Neuronal stem cell (in vitro differentiated cells): ENCODE data around the gene TRMT61A.

Experiments
- DNase-seq: peaks from one replicate; pipeline ENCODE4 v3.0.0-alpha.2; 2013; ENCODE audit warnings: low spot score
- H2AFZ ChIP-seq: one replicate; pipeline ENCODE4 v1.6.1; 2013; ENCODE audit warnings: mild to moderate bottlenecking, low read length, inconsistent platforms
- H2AK5ac ChIP-seq: 2 replicates; pipeline ENCODE4 v1.6.1; 2013; ENCODE audit warnings: low read depth, mild to moderate bottlenecking, inconsistent platforms, low read length, moderate library complexity, mixed read lengths
- H2BK120ac ChIP-seq: 2 replicates; pipeline ENCODE4 v1.6.1; 2013; ENCODE audit warnings: low read depth, mild to moderate bottlenecking, inconsistent platforms, low read length, moderate library complexity, mixed read lengths
- H2BK12ac ChIP-seq: one replicate; pipeline ENCODE4 v1.6.1; 2013; ENCODE audit warnings: low read length, inconsistent platforms
- H2BK15ac ChIP-seq: 2 replicates; pipeline ENCODE4 v1.6.1; 2013; ENCODE audit warnings: mild to moderate bottlenecking, low read length, inconsistent platforms, mixed read lengths
- H2BK5ac ChIP-seq: one replicate; pipeline ENCODE4 v1.6.1; 2013; ENCODE audit warnings: inconsistent platforms, mild to moderate bottlenecking, low read length, moderate library complexity
- H3K14ac ChIP-seq: one replicate; pipeline ENCODE4 v1.6.1; 2013; ENCODE audit warnings: low read length, inconsistent platforms
- H3K18ac ChIP-seq: 2 replicates; pipeline ENCODE4 v1.6.1; 2013; ENCODE audit warnings: low read length, inconsistent platforms
- H3K23ac ChIP-seq: 2 replicates; pipeline ENCODE4 v1.6.1; 2013; ENCODE audit warnings: low read depth, mild to moderate bottlenecking, mixed read lengths, low read length, inconsistent platforms; ENCODE audit not compliant: poor library complexity
- H3K27ac ChIP-seq: replicated peaks from 3 replicates; pipeline ENCODE4 v1.5.1; 2013; ENCODE audit warnings: low read length, inconsistent platforms
- H3K27me3 ChIP-seq, 3 experiments: 2 replicates each; pipeline ENCODE4 v1.6.1; 2013; ENCODE audit warnings: low read length in 3 of 3, mild to moderate bottlenecking in 2 of 3, inconsistent platforms in 1 of 3, low read depth in 1 of 3, mixed read lengths in 1 of 3, moderate library complexity in 1 of 3; ENCODE audit not compliant: control insufficient read depth in 3 of 3, insufficient read depth in 3 of 3
- H3K36me3 ChIP-seq, 2 donors: replicated peaks in 1 of 2; 2 replicates each; pipeline ENCODE4 v1.6.1; 2013; ENCODE audit warnings: low read length in 2 of 2; ENCODE audit not compliant: control insufficient read depth in 2 of 2, insufficient read depth in 2 of 2
- H3K4ac ChIP-seq: 2 replicates; pipeline ENCODE4 v1.6.1; 2013; ENCODE audit warnings: inconsistent platforms, mild to moderate bottlenecking, low read length, moderate library complexity
- H3K4me1 ChIP-seq, 2 donors: 1 replicate in 1 of 2; 2 replicates in 1 of 2; pipeline ENCODE4 v1.6.1; 2013; ENCODE audit warnings: low read length in 2 of 2, low read depth in 1 of 2; ENCODE audit not compliant: control insufficient read depth in 2 of 2, insufficient read depth in 1 of 2
- H3K4me2 ChIP-seq: one replicate; pipeline ENCODE4 v1.6.1; 2013; ENCODE audit warnings: mild to moderate bottlenecking, low read length, inconsistent platforms; ENCODE audit not compliant: insufficient read depth, poor library complexity, severe bottlenecking
- H3K4me3 ChIP-seq, 2 donors: 2 replicates each; pipeline ENCODE4 v1.5.1; 2013; ENCODE audit warnings: low read length in 2 of 2, mild to moderate bottlenecking in 2 of 2, inconsistent platforms in 1 of 2, moderate library complexity in 1 of 2
- H3K79me1 ChIP-seq: one replicate; pipeline ENCODE4 v1.6.1; 2013; ENCODE audit warnings: low read depth, mild to moderate bottlenecking, inconsistent platforms, low read length, moderate library complexity
- H3K9ac ChIP-seq: one replicate; pipeline ENCODE4 v1.6.1; 2013; ENCODE audit warnings: mild to moderate bottlenecking, low read depth, low read length, inconsistent platforms; ENCODE audit not compliant: poor library complexity
- H3K9me3 ChIP-seq, 2 donors: replicated peaks in 1 of 2; 2 replicates each; pipeline versions ENCODE3 to v1.6.1; 2013; ENCODE audit warnings: low read length in 2 of 2, mild to moderate bottlenecking in 2 of 2, inconsistent platforms in 1 of 2, low read depth in 1 of 2, mixed read lengths in 1 of 2, moderate library complexity in 1 of 2; ENCODE audit not compliant: control insufficient read depth in 2 of 2, insufficient read depth in 1 of 2
- H4K8ac ChIP-seq: one replicate; pipeline ENCODE4 v1.6.1; 2013; ENCODE audit warnings: low read depth, mild to moderate bottlenecking, inconsistent platforms, low read length, moderate library complexity
- H4K91ac ChIP-seq: one replicate; pipeline ENCODE4 v1.6.1; 2013; ENCODE audit warnings: low read length, low read depth, mild to moderate bottlenecking, inconsistent platforms; ENCODE audit not compliant: poor library complexity
- WGBS, 2 donors: extraction: QIAGEN DNeasy Blood & Tissue Kit; methylation state at CpG; one replicate each; pipeline ENCODE4 v1.1.7; 2013; ENCODE audit warnings: missing lambda C conversion rate in 2 of 2, mixed read lengths in 1 of 2; ENCODE audit not compliant: insufficient read length in 2 of 2, insufficient replicate concordance in 1 of 2; ENCODE audit errors: extremely low coverage in 2 of 2; 5-methylcytosine and 5-hydroxymethylcytosine counted together

The TRMT61A gene

GRCh38 chr14:103548463-103549351, 19.7 kb downstream of the TRMT61A start:
- H2AK5ac ChIP-seq = peak overlapping the region; percentile 72
- H3K18ac ChIP-seq = peak overlapping the region; percentile 55
- H3K4me2 ChIP-seq = no peak overlapping the region
- peak overlapping the region; percentile 78 for H2BK5ac ChIP-seq
- peaks cover 11% of the 10 kb centered on the region for H3K79me1 ChIP-seq
- peak overlapping the region; percentile 79 for H4K91ac ChIP-seq
- WGBS, 2 donors = no CpG with 5 or more reads among the region's 27 CpGs
- H3K9me3 ChIP-seq = no peaks in the 10 kb centered on the region
- H3K9ac ChIP-seq = no peak overlapping the region
- peak overlapping the region; percentile 76 for H3K4ac ChIP-seq
- no peak for DNase-seq
- peak overlapping the region; percentile 94 for H2BK12ac ChIP-seq
- no peak overlapping the region for H3K14ac ChIP-seq
- H3K36me3 ChIP-seq = no peaks in the 10 kb centered on the region
- no peaks in the 10 kb centered on the region for H3K27me3 ChIP-seq
- H3K4me1 ChIP-seq = peaks cover 16 to 36% of the 10 kb centered on the region in 2 donors
- H3K4me3 ChIP-seq = no peak overlapping the region
- peak overlapping the region; percentile 65 for H4K8ac ChIP-seq
- no peak overlapping the region for H3K27ac ChIP-seq
- H2BK15ac ChIP-seq = peak overlapping the region; percentile 96
- H2BK120ac ChIP-seq = peak overlapping the region; percentile 81
- H3K23ac ChIP-seq = peak overlapping the region; percentile 65
- H2AFZ ChIP-seq = no peak overlapping the region

GRCh38 chr14:103549361-103550311, 20.6 kb downstream of the TRMT61A start:
- Histone ChIP-seq H3K4me2 (no peak overlapping the region), H3K14ac (peak overlapping the region; percentile 1), H3K23ac (peak overlapping the region; percentile 65), H3K9ac (peak overlapping the region; percentile 71), H4K8ac (peak overlapping the region; percentile 98), H2AK5ac (peak overlapping the region; percentile 72), H3K4me3 (peak overlapping the region in 1 of 2 donors; percentile 21), H2BK12ac (peak overlapping the region; percentile 67), H3K4me1 (peaks cover 8 to 27% of the 10 kb centered on the region in 2 donors), H2BK15ac (peak overlapping the region; percentile 96), H3K4ac (no peak overlapping the region), H2BK120ac (peak overlapping the region; percentile 81), H3K9me3 (no peaks in the 10 kb centered on the region), H2BK5ac (peak overlapping the region; percentile 78), H2AFZ (peak overlapping the region; percentile 47), H3K79me1 (peaks cover 10% of the 10 kb centered on the region), H3K36me3 (no peaks in the 10 kb centered on the region), H4K91ac (no peak overlapping the region), H3K27ac (no peak overlapping the region), H3K18ac (peak overlapping the region; percentile 55), H3K27me3 (no peaks in the 10 kb centered on the region)
- no CpG with 5 or more reads among the region's 30 CpGs for WGBS, 2 donors
- DNase-seq = no peak

DNA sequence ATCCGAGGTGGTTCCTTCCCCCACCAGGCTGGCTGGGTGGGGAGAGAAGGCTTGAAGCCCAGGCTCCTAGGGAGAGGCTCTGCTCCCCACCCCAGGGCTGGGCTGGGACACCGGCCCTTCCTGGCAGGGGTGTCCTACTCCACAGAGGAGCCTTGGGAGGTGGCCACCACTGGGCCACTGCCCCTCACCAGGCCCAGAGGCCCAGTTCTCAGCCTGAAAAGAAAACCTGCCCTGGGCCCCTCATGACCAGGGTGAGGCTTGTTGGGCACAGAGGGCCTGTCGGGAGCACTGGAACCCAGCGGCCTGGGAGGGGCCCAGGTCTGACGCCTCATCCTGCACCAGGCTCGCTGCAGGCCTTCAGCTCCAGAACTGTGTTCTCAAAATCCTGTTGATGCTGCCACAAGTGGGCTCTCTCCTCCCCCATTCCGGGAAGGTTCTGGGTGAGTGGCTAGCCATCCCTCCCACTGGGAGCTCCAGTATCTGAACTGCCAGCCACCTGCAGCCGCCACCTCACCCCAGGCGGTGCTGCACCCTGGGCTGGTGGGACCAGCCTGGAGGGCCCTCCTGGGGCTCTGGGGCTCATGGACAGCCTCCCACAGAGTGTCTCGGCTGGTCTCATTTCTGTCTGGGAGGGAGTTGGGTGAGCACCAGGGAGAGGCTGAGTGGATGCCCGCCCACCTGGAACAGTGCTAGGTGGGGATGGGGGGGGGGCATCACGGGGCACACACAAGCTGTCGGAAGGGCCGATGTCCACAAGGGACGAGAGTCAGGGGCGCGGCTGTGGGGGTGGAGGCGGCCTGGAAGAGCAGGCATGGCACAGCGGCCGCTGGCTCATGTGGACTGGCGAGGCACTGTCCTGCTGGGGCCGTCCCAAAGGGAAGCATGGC, 21.7 kb downstream of the TRMT61A start:
- H2AFZ ChIP-seq = peak overlapping the region; percentile 52

More for the DNA sequence above, 21.7 kb downstream of the TRMT61A start:
- Histone ChIP-seq H3K9me3 (no peaks in the 10 kb centered on the region), H3K4me1 (peaks cover 6 to 16% of the 10 kb centered on the region in 2 donors), H3K9ac (no peak overlapping the region), H2AK5ac (peak overlapping the region; percentile 90), H3K27me3 (no peaks in the 10 kb centered on the region), H3K27ac (no peak overlapping the region), H3K4me3 (no peak overlapping the region), H3K79me1 (peaks cover 10% of the 10 kb centered on the region), H3K36me3 (peaks cover 0 to 2% of the 10 kb centered on the region in 2 donors), H3K23ac (peak overlapping the region; percentile 73), H4K91ac (no peak overlapping the region), H2BK5ac (peak overlapping the region; percentile 94), H3K18ac (peak overlapping the region; percentile 76), H2BK120ac (peak overlapping the region; percentile 61), H3K4me2 (no peak overlapping the region), H2BK12ac (no peak overlapping the region), H3K14ac (no peak overlapping the region), H2BK15ac (peak overlapping the region; percentile 81), H3K4ac (no peak overlapping the region), H4K8ac (no peak overlapping the region)
- no peak for DNase-seq
- no CpG with 5 or more reads among the region's 22 CpGs for WGBS, 2 donors
